ENCODE results near the gene SPRN. TPM values are rescaled to one million over a fixed set of nuclear protein-coding genes. Genes with fewer than 3 reads are reported as not detected.
"Not testable (repeated sequence)": the region's sequence is repeated elsewhere in the genome, so short reads cannot be mapped to it uniquely, and the experiment has no call there.

SPRN gene
- total RNA-seq, 1 experiment from 2014 or later, result not detected

DNA sequence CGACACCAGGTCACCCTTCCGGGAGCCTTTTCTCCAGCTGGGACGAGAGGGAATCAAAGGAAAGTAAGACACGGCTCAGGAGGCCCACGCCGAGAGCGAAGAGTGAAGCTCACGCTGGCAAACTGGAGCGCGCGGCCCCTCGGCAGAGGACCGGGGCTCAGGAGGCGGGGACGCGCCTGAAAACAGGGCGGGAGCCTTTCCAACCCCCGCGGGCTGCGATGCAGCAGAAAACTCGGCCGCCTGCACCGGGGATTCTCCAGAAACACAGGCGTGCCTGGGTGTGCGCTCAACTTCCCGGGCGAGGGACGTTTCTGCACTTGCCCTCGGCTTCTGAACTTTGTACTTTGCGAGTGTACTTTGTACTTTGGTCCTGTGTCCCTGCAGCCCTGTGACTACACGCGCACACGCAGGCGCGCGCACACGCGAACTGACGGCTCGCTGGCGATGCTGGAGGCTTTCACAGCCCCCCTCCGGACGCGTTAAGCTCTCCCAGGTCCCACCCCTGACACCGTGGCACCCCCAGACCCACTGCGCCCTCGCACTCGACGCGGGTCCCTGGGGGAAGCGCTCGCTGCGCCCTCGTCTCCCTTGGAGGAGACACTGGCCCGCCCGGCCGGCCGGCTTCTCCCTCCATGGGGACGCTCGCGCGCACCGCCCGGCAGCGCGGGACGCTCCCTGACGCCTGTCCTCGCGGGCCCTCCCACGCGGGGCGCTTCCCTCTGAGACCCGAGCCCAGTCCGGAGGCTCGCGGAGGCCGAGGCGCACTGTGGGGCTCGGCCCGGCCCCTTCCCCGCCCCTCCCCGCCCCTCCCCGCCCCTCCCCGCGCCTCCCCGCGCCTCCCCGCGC, 46.0 kb downstream of the SPRN start:
- Histone ChIP-seq H3K36me3 (ENCODE audit: insufficient read depth, low read length, poor library complexity, severe bottlenecking) (no peaks in the 10 kb centered on the region), H3K4me3 (ENCODE audit: low read depth, low read length, poor library complexity, severe bottlenecking) (peak overlapping the region; percentile 64), H3K9me3 (ENCODE audit: low read depth, low read length, poor library complexity, severe bottlenecking) (no peaks in the 10 kb centered on the region), H3K27me3 (replicated peaks; ENCODE audit: insufficient read depth, low read depth, low read length, poor library complexity) (no peaks in the 10 kb centered on the region), H3K27ac (ENCODE audit: low read depth, low read length, poor library complexity, severe bottlenecking) (no peak overlapping the region), H3K4me1 (ENCODE audit: insufficient read depth, low read length, poor library complexity, severe bottlenecking) (peaks cover 5% of the 10 kb centered on the region)
- DNase-seq (ENCODE audit: low spot score), result peak; percentile 70
- intact Hi-C loops (cut with micrococcal nuclease; ENCODE audit: unreplicated experiment), result no loop called here
- CTCF ChIA-PET, result no interaction called here
- BruUV-seq (replicated peaks), result no TSS peak
- POLR2A ChIA-PET (ENCODE audit: low non-redundant PET), result no interaction called here
- TF ChIP-seq EZH2 (IDR thresholded peaks at IDR 0.05; ENCODE audit: borderline replicate concordance, low read depth, low read length, poor library complexity, severe bottlenecking), result no peak
- TF ChIP-seq, protein P1, sequence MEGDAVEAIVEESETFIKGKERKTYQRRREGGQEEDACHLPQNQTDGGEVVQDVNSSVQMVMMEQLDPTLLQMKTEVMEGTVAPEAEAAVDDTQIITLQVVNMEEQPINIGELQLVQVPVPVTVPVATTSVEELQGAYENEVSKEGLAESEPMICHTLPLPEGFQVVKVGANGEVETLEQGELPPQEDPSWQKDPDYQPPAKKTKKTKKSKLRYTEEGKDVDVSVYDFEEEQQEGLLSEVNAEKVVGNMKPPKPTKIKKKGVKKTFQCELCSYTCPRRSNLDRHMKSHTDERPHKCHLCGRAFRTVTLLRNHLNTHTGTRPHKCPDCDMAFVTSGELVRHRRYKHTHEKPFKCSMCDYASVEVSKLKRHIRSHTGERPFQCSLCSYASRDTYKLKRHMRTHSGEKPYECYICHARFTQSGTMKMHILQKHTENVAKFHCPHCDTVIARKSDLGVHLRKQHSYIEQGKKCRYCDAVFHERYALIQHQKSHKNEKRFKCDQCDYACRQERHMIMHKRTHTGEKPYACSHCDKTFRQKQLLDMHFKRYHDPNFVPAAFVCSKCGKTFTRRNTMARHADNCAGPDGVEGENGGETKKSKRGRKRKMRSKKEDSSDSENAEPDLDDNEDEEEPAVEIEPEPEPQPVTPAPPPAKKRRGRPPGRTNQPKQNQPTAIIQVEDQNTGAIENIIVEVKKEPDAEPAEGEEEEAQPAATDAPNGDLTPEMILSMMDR (conservative IDR thresholded peaks at IDR 0.05; ENCODE audit: low read depth, low read length), result no peak

DNA sequence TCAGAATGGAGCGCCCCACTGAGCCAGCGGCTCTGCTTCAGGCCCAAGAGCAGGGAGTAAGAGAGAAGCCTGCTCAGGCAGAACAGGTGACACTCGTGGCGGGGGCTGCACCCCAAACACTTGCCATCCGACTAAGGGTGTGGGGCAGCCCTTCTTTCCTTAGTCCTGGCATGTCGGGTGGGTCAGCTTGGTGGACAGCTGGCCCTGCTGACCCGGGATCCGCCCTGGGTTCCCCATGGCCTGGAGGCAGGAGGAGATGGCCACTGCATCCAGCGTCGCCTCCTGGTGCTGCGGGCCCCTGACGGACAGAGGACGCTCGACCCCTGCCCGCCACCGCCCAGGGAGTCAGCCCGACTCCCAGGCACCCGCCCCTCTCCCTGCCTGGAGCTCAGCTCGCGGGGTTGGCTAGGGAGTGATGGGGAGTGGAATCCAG, 46.6 kb downstream of the SPRN start:
- no peak for DNase-seq (ENCODE audit: low spot score)
- no TSS peak for BruUV-seq (replicated peaks)
- TF ChIP-seq, protein P1 (conservative IDR thresholded peaks at IDR 0.05; ENCODE audit: low read depth, low read length), result no peak
- no peak for TF ChIP-seq EZH2 (IDR thresholded peaks at IDR 0.05; ENCODE audit: borderline replicate concordance, low read depth, low read length, poor library complexity, severe bottlenecking)
- CTCF ChIA-PET, result no interaction called here
- Histone ChIP-seq H3K27ac (ENCODE audit: low read depth, low read length, poor library complexity, severe bottlenecking) (no peak overlapping the region), H3K36me3 (ENCODE audit: insufficient read depth, low read length, poor library complexity, severe bottlenecking) (no peaks in the 10 kb centered on the region), H3K9me3 (ENCODE audit: low read depth, low read length, poor library complexity, severe bottlenecking) (no peaks in the 10 kb centered on the region), H3K27me3 (replicated peaks; ENCODE audit: insufficient read depth, low read depth, low read length, poor library complexity) (no peaks in the 10 kb centered on the region), H3K4me3 (ENCODE audit: low read depth, low read length, poor library complexity, severe bottlenecking) (peak overlapping the region; percentile 64), H3K4me1 (ENCODE audit: insufficient read depth, low read length, poor library complexity, severe bottlenecking) (peaks cover 5% of the 10 kb centered on the region)
- POLR2A ChIA-PET (ENCODE audit: low non-redundant PET), result no interaction called here
- intact Hi-C loops (cut with micrococcal nuclease; ENCODE audit: unreplicated experiment), result no loop called here

DNA sequence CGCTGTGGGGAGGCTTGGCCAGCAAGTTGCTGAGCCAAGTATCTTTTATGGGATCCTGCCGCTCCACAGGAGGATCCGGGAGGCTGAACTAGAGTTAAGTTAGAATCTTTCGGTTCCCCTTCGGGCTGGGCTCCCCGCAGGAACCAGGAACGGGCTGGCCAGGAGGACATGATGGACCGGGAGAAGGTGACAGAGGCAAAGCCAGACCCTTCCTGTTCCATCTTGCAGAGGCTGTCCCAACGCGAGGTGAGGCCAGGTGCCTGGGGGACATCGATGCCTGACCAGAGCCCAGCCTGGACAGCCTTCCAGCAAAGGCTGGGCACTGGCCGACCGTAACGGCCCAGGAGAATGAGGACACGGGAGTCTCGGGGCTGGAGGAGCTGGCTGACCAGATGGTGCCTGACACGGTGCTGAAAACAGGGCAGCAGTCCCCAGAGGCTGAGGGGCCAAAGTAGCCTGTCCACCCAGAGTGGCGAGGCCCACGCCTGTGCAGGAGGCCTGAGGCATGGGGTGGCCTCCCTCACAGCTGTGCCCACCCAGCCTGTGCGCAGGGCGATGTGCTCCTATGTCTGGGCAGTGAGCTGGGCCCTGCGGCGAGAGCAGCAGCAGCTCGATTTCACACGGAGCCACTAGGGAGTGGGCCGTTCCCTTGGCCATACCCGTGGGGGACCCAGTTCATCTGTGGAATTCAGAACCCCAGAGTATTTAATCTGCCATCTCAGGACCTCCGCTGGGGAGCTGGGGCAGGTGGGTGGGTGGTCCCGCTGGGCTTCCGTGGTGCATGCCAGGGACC, 47.2 kb downstream of the SPRN start:
- H3K27me3 ChIP-seq (replicated peaks; ENCODE audit: insufficient read depth, low read depth, low read length, poor library complexity), result no peaks in the 10 kb centered on the region
- intact Hi-C loops (cut with micrococcal nuclease; ENCODE audit: unreplicated experiment), result no loop called here
- no peak overlapping the region for H3K27ac ChIP-seq (ENCODE audit: low read depth, low read length, poor library complexity, severe bottlenecking)
- no peak for TF ChIP-seq EZH2 (IDR thresholded peaks at IDR 0.05; ENCODE audit: borderline replicate concordance, low read depth, low read length, poor library complexity, severe bottlenecking)
- TF ChIP-seq, protein P1 (conservative IDR thresholded peaks at IDR 0.05; ENCODE audit: low read depth, low read length), result no peak
- H3K4me1 ChIP-seq (ENCODE audit: insufficient read depth, low read length, poor library complexity, severe bottlenecking), result peaks cover 5% of the 10 kb centered on the region
- DNase-seq (ENCODE audit: low spot score), result no peak
- ChIA-PET CTCF (no interaction called here), POLR2A (ENCODE audit: low non-redundant PET) (no interaction called here)
- no peak overlapping the region for H3K4me3 ChIP-seq (ENCODE audit: low read depth, low read length, poor library complexity, severe bottlenecking)
- no TSS peak for BruUV-seq (replicated peaks)
- H3K36me3 ChIP-seq (ENCODE audit: insufficient read depth, low read length, poor library complexity, severe bottlenecking), result no peaks in the 10 kb centered on the region
- H3K9me3 ChIP-seq (ENCODE audit: low read depth, low read length, poor library complexity, severe bottlenecking), result no peaks in the 10 kb centered on the region

DNA sequence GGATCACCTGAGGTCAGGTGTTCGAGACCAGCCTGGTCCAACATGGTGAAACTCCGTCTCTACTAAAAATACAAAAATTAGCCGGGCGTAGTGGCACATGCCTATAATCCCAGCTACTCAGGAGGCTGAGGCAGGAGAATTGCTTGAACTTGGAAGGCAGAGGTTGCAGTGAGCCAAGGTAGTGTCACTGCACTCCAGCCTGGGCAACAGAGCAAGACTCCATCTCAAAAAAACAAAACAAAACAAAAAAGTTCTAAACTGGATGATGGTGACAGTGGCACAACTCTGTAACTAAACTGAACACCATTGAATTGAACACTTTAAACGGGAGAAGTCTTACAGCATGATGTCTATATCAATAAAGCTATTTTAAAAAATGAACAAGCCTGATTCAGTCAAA, 48.2 kb downstream of the SPRN start:
- H3K9me3 ChIP-seq (ENCODE audit: low read depth, low read length, poor library complexity, severe bottlenecking); DNase-seq (ENCODE audit: low spot score); H3K4me1 ChIP-seq (ENCODE audit: insufficient read depth, low read length, poor library complexity, severe bottlenecking); POLR2A ChIA-PET (ENCODE audit: low non-redundant PET); H3K36me3 ChIP-seq (ENCODE audit: insufficient read depth, low read length, poor library complexity, severe bottlenecking); CTCF ChIA-PET; H3K27ac ChIP-seq (ENCODE audit: low read depth, low read length, poor library complexity, severe bottlenecking); H3K4me3 ChIP-seq (ENCODE audit: low read depth, low read length, poor library complexity, severe bottlenecking); H3K27me3 ChIP-seq (replicated peaks; ENCODE audit: insufficient read depth, low read depth, low read length, poor library complexity); BruUV-seq (replicated peaks); intact Hi-C loops (cut with micrococcal nuclease; ENCODE audit: unreplicated experiment): not testable (repeated sequence)

Measured in A673 (cell line).